CD14-positive monocyte (primary cell): Measurements from ENCODE around the gene NID1. TPM values are rescaled to one million over a fixed set of nuclear protein-coding genes. Genes with fewer than 3 reads are reported as not detected.
A peak's percentile ranks its signal among the peaks of the same experiment; 100 is the strongest.
"Not testable (repeated sequence)": the region's sequence is repeated elsewhere in the genome, so short reads cannot be mapped to it uniquely, and the experiment has no call there.

Experiments
- DNase-seq, 3 donors: peaks; one replicate each; pipeline ENCODE4 v3.0.0-alpha.2; 2011 to 2022
- H2AFZ ChIP-seq: 2 replicates; pipeline ENCODE4 v1.6.0; 2012; ENCODE audit warnings: mild to moderate bottlenecking, low read depth, low read length, inconsistent platforms; ENCODE audit not compliant: insufficient read depth, poor library complexity, severe bottlenecking
- H3K27ac ChIP-seq, 2 donors: 1 replicate in 1 of 2; 2 replicates in 1 of 2; pipeline ENCODE4 v1.5.1; 2012 to 2013; ENCODE audit warnings: low read length in 2 of 2, control low read depth in 1 of 2, inconsistent platforms in 1 of 2, low read depth in 1 of 2, mild to moderate bottlenecking in 1 of 2
- H3K27me3 ChIP-seq, 2 donors: one replicate each; pipeline versions ENCODE4 v1.6.0 to v1.6.1; 2011 to 2013; ENCODE audit warnings: low read length in 2 of 2; ENCODE audit not compliant: control insufficient read depth in 2 of 2, insufficient read depth in 2 of 2
- H3K36me3 ChIP-seq, 2 donors: replicated peaks in 1 of 2; 1 replicate in 1 of 2; 2 replicates in 1 of 2; pipeline versions ENCODE4 v1.5.1 to v1.6.1; 2012 to 2013; ENCODE audit warnings: low read length in 2 of 2, control low read depth in 1 of 2, inconsistent platforms in 1 of 2, mild to moderate bottlenecking in 1 of 2; ENCODE audit not compliant: insufficient read depth in 2 of 2, control insufficient read depth in 1 of 2
- H3K4me1 ChIP-seq, 2 donors: 1 replicate in 1 of 2; 2 replicates in 1 of 2; pipeline versions ENCODE4 v1.5.1 to v1.6.1; 2012 to 2013; ENCODE audit warnings: low read length in 2 of 2, control low read depth in 1 of 2, inconsistent platforms in 1 of 2, mild to moderate bottlenecking in 1 of 2, moderate library complexity in 1 of 2; ENCODE audit not compliant: insufficient read depth in 2 of 2, control insufficient read depth in 1 of 2
- H3K4me2 ChIP-seq: replicated peaks from 2 replicates; pipeline ENCODE3; 2012; ENCODE audit warnings: low read length, moderate library complexity, mild to moderate bottlenecking; ENCODE audit not compliant: poor library complexity, severe bottlenecking; ENCODE audit errors: extremely low read depth
- H3K4me3 ChIP-seq, 3 experiments: fragments of 200-600 bp in 1 of 3; sonication (generic) in 1 of 3; replicated peaks in 1 of 3; 1 replicate in 2 of 3; 2 replicates in 1 of 3; pipeline ENCODE4 v1.5.1; 2011 to 2013; ENCODE audit warnings: low read length in 3 of 3, mild to moderate bottlenecking in 3 of 3, control low read depth in 2 of 3, low read depth in 2 of 3, inconsistent platforms in 1 of 3, moderate library complexity in 1 of 3
- H3K79me2 ChIP-seq: 2 replicates; pipeline ENCODE4 v1.6.0; 2012; ENCODE audit warnings: mild to moderate bottlenecking, control low read depth, inconsistent platforms, low read length, moderate library complexity; ENCODE audit not compliant: insufficient read depth
- H3K9ac ChIP-seq: 2 replicates; pipeline ENCODE4 v1.6.0; 2017; ENCODE audit warnings: low read length, mild to moderate bottlenecking; ENCODE audit not compliant: insufficient read depth, poor library complexity, severe bottlenecking
- H3K9me3 ChIP-seq, 2 donors: replicated peaks in 1 of 2; 1 replicate in 1 of 2; 2 replicates in 1 of 2; pipeline versions ENCODE4 v1.5.1 to v1.6.1; 2012 to 2013; ENCODE audit warnings: low read length in 2 of 2, control low read depth in 1 of 2; ENCODE audit not compliant: control insufficient read depth in 1 of 2, insufficient read depth in 1 of 2
- H4K20me1 ChIP-seq: 2 replicates; pipeline ENCODE4 v1.6.0; 2012; ENCODE audit warnings: mild to moderate bottlenecking, low read length, control low read depth, moderate library complexity; ENCODE audit not compliant: insufficient read depth
- H3K27ac Mint-ChIP-seq, 7 donors: one replicate each; pipeline ENCODE4 v1.8.0; 2020; ENCODE audit warnings: mild to moderate bottlenecking in 7 of 7, mixed read lengths in 7 of 7, moderate library complexity in 6 of 7, inconsistent platforms in 2 of 7
- H3K27me3 Mint-ChIP-seq, 3 donors: one replicate each; pipeline ENCODE4 v1.8.0; 2021 to 2022; ENCODE audit warnings: low read depth in 3 of 3, mild to moderate bottlenecking in 3 of 3, mixed read lengths in 3 of 3, moderate library complexity in 3 of 3, inconsistent platforms in 1 of 3
- H3K36me3 Mint-ChIP-seq, 2 donors: one replicate each; pipeline ENCODE4 v1.8.0; 2020; ENCODE audit warnings: mixed read lengths in 2 of 2, inconsistent platforms in 1 of 2, mild to moderate bottlenecking in 1 of 2
- H3K4me1 Mint-ChIP-seq: one replicate; pipeline ENCODE4 v1.8.0; 2020; ENCODE audit warnings: mild to moderate bottlenecking, mixed read lengths
- H3K4me3 Mint-ChIP-seq, 2 donors: one replicate each; pipeline ENCODE4 v1.8.0; 2020; ENCODE audit warnings: mild to moderate bottlenecking in 2 of 2, mixed read lengths in 2 of 2, moderate library complexity in 1 of 2
- H3K9me3 Mint-ChIP-seq, 7 donors: one replicate each; pipeline ENCODE4 v1.8.0; 2020 to 2022; ENCODE audit warnings: mixed read lengths in 7 of 7, mild to moderate bottlenecking in 6 of 7, moderate library complexity in 6 of 7, inconsistent platforms in 2 of 7
- CTCF ChIP-seq: fragments of 200-600 bp; IDR thresholded peaks from one replicate; pipeline ENCODE4 v1.8.0; 2022; ENCODE audit warnings: antibody characterized with exemption, mild to moderate bottlenecking
- WGBS: methylation state at CpG from one replicate; pipeline ENCODE4 v1.1.5; 2013; ENCODE audit warnings: missing lambda C conversion rate; ENCODE audit not compliant: insufficient coverage; 5-methylcytosine and 5-hydroxymethylcytosine counted together
- intact Hi-C, 2 donors: fragments of 100-400 bp; cut with micrococcal nuclease; formaldehyde crosslinking; loops; one replicate each; pipeline versions ENCODE4 v1.15.0 to v1.15.1; 2023
- polyA plus RNA-seq, 3 donors: library from polyadenylated mRNA; depleted of rRNA in 1 of 3; unstranded in 2 of 3; stranded (reverse) in 1 of 3; fragments of 300-500 nt in 2 of 3; fragments of >200 nt in 1 of 3; fragmentation: Illumina TruSeq in 2 of 3; gene quantifications; 1 replicate in 2 of 3; 2 replicates in 1 of 3; pipeline ENCODE4 v1.2.3, GENCODE V29; 2012 to 2021

The NID1 gene
- polyA plus RNA-seq, 3 donors, result 6.8 to 19.7 (median 14.4) TPM

GRCh38 chr1:236099355-236099974 lies 34.6 kb upstream of the NID1 start:
- H4K20me1 ChIP-seq, result no peaks in the 10 kb centered on the region
- no peak overlapping the region for H3K4me3 ChIP-seq
- Mint-ChIP-seq H3K27me3 (peaks cover 2 to 5% (median 3%) of the 10 kb centered on the region in 3 donors), H3K27ac (no peak overlapping the region), H3K36me3 (peaks cover 2 to 4% of the 10 kb centered on the region in 2 donors), H3K4me1 (peaks cover 11% of the 10 kb centered on the region), H3K9me3 (peaks cover 7 to 28% (median 19%) of the 10 kb centered on the region in 7 donors), H3K4me3 (no peak overlapping the region)
- no peak overlapping the region for H3K9ac ChIP-seq
- H3K4me2 ChIP-seq, result no peak overlapping the region
- H3K9me3 ChIP-seq, result peaks cover 13 to 17% of the 10 kb centered on the region in 2 donors
- DNase-seq, result no peak
- no peak overlapping the region for H3K27ac ChIP-seq
- H3K36me3 ChIP-seq, result no peaks in the 10 kb centered on the region
- H3K79me2 ChIP-seq, result no peaks in the 10 kb centered on the region
- intact Hi-C loops, result loop anchor here in 1 of 2 donors (5.0 kb wide), 1 partner anchor 37 kb away; no protein-coding TSS in a partner anchor
- no peaks in the 10 kb centered on the region for H3K27me3 ChIP-seq
- 90% methylated on average over 6 of the region's 12 CpGs for WGBS
- peaks cover 8% of the 10 kb centered on the region in 2 donors for H3K4me1 ChIP-seq
- no peak overlapping the region for H2AFZ ChIP-seq
- TF ChIP-seq CTCF, result no peak

GRCh38 chr1:236098267-236098666 lies 33.4 kb upstream of the NID1 start:
- no peaks in the 10 kb centered on the region for H3K36me3 ChIP-seq
- no peak overlapping the region for H3K4me3 Mint-ChIP-seq
- no peak overlapping the region for H2AFZ ChIP-seq
- H3K79me2 ChIP-seq, result no peaks in the 10 kb centered on the region
- peak overlapping the region in 1 of 7 donors; percentile 2 for H3K27ac Mint-ChIP-seq
- peaks cover 3 to 7% (median 6%) of the 10 kb centered on the region in 3 donors for H3K27me3 Mint-ChIP-seq
- no peak for DNase-seq
- no peaks in the 10 kb centered on the region for H3K27me3 ChIP-seq
- H3K4me3 ChIP-seq, result no peak overlapping the region
- H3K36me3 Mint-ChIP-seq, result peaks cover 2 to 4% of the 10 kb centered on the region in 2 donors
- 31% methylated on average over 1 of the region's 1 CpG for WGBS
- peaks cover 6% of the 10 kb centered on the region for H3K4me1 Mint-ChIP-seq
- H3K9me3 Mint-ChIP-seq, result peaks cover 7 to 32% (median 19%) of the 10 kb centered on the region in 7 donors
- H3K4me2 ChIP-seq, result no peak overlapping the region
- TF ChIP-seq CTCF, result no peak
- H3K4me1 ChIP-seq, result peaks cover 6 to 8% of the 10 kb centered on the region in 2 donors
- no peak overlapping the region for H3K9ac ChIP-seq
- no peaks in the 10 kb centered on the region for H4K20me1 ChIP-seq
- peaks cover 13 to 17% of the 10 kb centered on the region in 2 donors for H3K9me3 ChIP-seq
- intact Hi-C loops, result loop anchor here in 1 of 2 donors (5.0 kb wide), 1 partner anchor 36 kb away; no protein-coding TSS in a partner anchor
- no peak overlapping the region for H3K27ac ChIP-seq

GRCh38 chr1:236096660-236097482 lies 32.0 kb upstream of the NID1 start:
- not testable (repeated sequence) for H3K36me3 ChIP-seq, H3K4me2 ChIP-seq, H3K4me1 Mint-ChIP-seq, H4K20me1 ChIP-seq, H3K36me3 Mint-ChIP-seq, H3K79me2 ChIP-seq, H3K27me3 Mint-ChIP-seq, H2AFZ ChIP-seq, H3K27me3 ChIP-seq, H3K4me3 ChIP-seq, H3K4me1 ChIP-seq
- peak; percentile 77 to 96 (median 96) for DNase-seq
- peak overlapping the region; percentile 2 for H3K9ac ChIP-seq
- peak overlapping the region; percentile 1 to 64 for H3K27ac ChIP-seq
- 54% methylated on average over 5 of the region's 15 CpGs for WGBS
- peak overlapping the region in 1 of 2 donors; percentile 9 for H3K4me3 Mint-ChIP-seq
- H3K9me3 ChIP-seq, result peaks cover 13 to 17% of the 10 kb centered on the region in 2 donors
- intact Hi-C loops, result loop anchor here in 1 of 2 donors (5.0 kb wide), 1 partner anchor 35 kb away; no protein-coding TSS in a partner anchor
- peaks cover 7 to 32% (median 19%) of the 10 kb centered on the region in 7 donors for H3K9me3 Mint-ChIP-seq
- peak overlapping the region; percentile 84 to 93 (median 90) for H3K27ac Mint-ChIP-seq
